ENCODE measurements around the gene ARHGAP21. TPM values are rescaled to one million over a fixed set of nuclear protein-coding genes. Genes with fewer than 3 reads are reported as not detected.

The ARHGAP21 gene
- total RNA-seq, 1 experiment from 2014 or later, result 59.4 TPM

GRCh38 chr10:24744946-24745345 is 21.3 kb upstream of the ARHGAP21 start:
- H3K14ac ChIP-seq (ENCODE audit: insufficient read depth, low read length), result no peak overlapping the region
- TF ChIP-seq CTCF (conservative IDR thresholded peaks at IDR 0.05), result no peak
- no peaks in the 10 kb centered on the region for H3K79me1 ChIP-seq (ENCODE audit: insufficient read depth, low read depth, low read length, poor library complexity, severe bottlenecking)
- no peaks in the 10 kb centered on the region for H3K9me3 ChIP-seq (ENCODE audit: control insufficient read depth, low read depth, low read length)
- no peaks in the 10 kb centered on the region for H3K79me2 ChIP-seq (ENCODE audit: insufficient read depth, low read length)
- H2AK5ac ChIP-seq (ENCODE audit: insufficient read length, low read length), result no peak overlapping the region
- H3K27ac Mint-ChIP-seq, result no peak overlapping the region
- no peak overlapping the region for H4K5ac ChIP-seq (ENCODE audit: insufficient read length, low read depth, low read length)
- H4K8ac ChIP-seq (replicated peaks; ENCODE audit: insufficient read length, low read depth, low read length), result no peak overlapping the region
- no CpG with 5 or more reads among the region's 3 CpGs for WGBS (ENCODE audit: extremely low coverage, insufficient read length, low lambda C conversion rate)
- no peak overlapping the region for H3K4me3 Mint-ChIP-seq
- H3K27ac ChIP-seq (ENCODE audit: insufficient read length, low read depth, low read length), result no peak overlapping the region
- no peak overlapping the region for H3K4ac ChIP-seq (ENCODE audit: low read depth, low read length)
- H3T11ph ChIP-seq (ENCODE audit: low read length), result no peak overlapping the region
- no peaks in the 10 kb centered on the region for H3K27me3 ChIP-seq (ENCODE audit: insufficient read depth, low read length)
- H2BK12ac ChIP-seq (ENCODE audit: insufficient read length, low read depth, low read length), result no peak overlapping the region
- no peak overlapping the region for H3K56ac ChIP-seq (ENCODE audit: insufficient read length, low read depth, low read length)
- H2AFZ ChIP-seq (ENCODE audit: low read length), result no peak overlapping the region
- H3K4me1 Mint-ChIP-seq, result no peaks in the 10 kb centered on the region
- no peaks in the 10 kb centered on the region for H3K23me2 ChIP-seq (ENCODE audit: insufficient read length, low read depth, low read length, poor library complexity, severe bottlenecking)
- peaks cover 0 to 2% (median 0%) of the 10 kb centered on the region in 3 experiments; a peak in 3 of 7 replicates for H3K36me3 Mint-ChIP-seq (ENCODE audit: insufficient read depth in 1 of 3, low read depth in 3 of 3)
- H2BK120ac ChIP-seq (ENCODE audit: low read depth, low read length, poor library complexity, severe bottlenecking), result no peak overlapping the region
- H3K9ac ChIP-seq (ENCODE audit: extremely low read depth, insufficient read length, low read length), result no peak overlapping the region
- H3K23ac ChIP-seq (ENCODE audit: insufficient read length, low read depth, low read length), result no peak overlapping the region
- no peak overlapping the region for H3K18ac ChIP-seq (ENCODE audit: insufficient read length, low read depth, low read length)
- no peak overlapping the region for H2BK20ac ChIP-seq (ENCODE audit: low read depth, low read length, poor library complexity, severe bottlenecking)
- no peak overlapping the region for H3K4me2 ChIP-seq (ENCODE audit: insufficient read depth, insufficient read length, low read length)
- H4K20me1 ChIP-seq (ENCODE audit: control insufficient read depth, insufficient read depth, insufficient read length), result no peaks in the 10 kb centered on the region
- no peak overlapping the region for H2BK5ac ChIP-seq (ENCODE audit: insufficient read length, low read length)
- no peak for DNase-seq
- H3K4me1 ChIP-seq (ENCODE audit: insufficient read depth, low read length), result no peaks in the 10 kb centered on the region
- H3K27me3 Mint-ChIP-seq (ENCODE audit: low read depth), result no peaks in the 10 kb centered on the region
- H3K9me3 Mint-ChIP-seq, result peaks cover 3% of the 10 kb centered on the region in 2 experiments; a peak in 3 of 5 replicates
- no peak overlapping the region for H2BK15ac ChIP-seq (ENCODE audit: low read depth, low read length)
- no peak overlapping the region for H4K91ac ChIP-seq (ENCODE audit: insufficient read length, low read depth, low read length)

Measured in H9 (cell line).